ENCODE measurements around the gene CYBA. TPM values are rescaled to one million over a fixed set of nuclear protein-coding genes. Genes with fewer than 3 reads are reported as not detected.

Gene CYBA
- total RNA-seq, 1 experiment from 2014 or later, result 351 TPM

DNA sequence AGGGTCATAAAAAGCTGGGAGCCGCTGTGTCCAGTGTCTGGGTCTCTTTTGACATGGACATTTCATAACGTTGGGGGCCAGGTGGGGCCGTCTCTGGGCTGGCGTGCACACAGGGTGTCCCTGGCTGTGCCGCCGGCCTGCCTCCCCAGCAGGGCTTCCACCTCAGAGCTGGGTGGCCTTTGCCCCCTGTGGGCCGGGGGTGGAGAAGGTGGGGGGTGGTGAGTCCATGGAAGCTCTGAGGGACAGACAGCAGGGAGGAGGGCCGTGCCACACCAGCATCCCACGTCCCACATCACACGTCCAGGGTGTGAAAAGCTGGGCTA, 36.4 kb upstream of the CYBA start:
- Histone ChIP-seq H3K9me3 (no peaks in the 10 kb centered on the region), H3K4me1 (peaks cover 24% of the 10 kb centered on the region), H3K27me3 (replicated peaks; ENCODE audit: control insufficient read depth, insufficient read depth, low read length) (no peaks in the 10 kb centered on the region), H3K36me3 (ENCODE audit: control insufficient read depth, insufficient read depth, low read length) (no peaks in the 10 kb centered on the region), H3K4me3 (ENCODE audit: low read depth, low read length) (no peak overlapping the region)
- peak overlapping the region; percentile 78 for H3K4me3 Mint-ChIP-seq (ENCODE audit: unreplicated experiment)
- H3K27ac Mint-ChIP-seq (ENCODE audit: unreplicated experiment), result no peak overlapping the region
- H3K4me1 Mint-ChIP-seq (ENCODE audit: low read depth, unreplicated experiment), result peaks cover 13% of the 10 kb centered on the region
- ChIA-PET POLR2A (no interaction called here), CTCF (interaction anchor here (1.3 to 2.1 kb wide), 2 partner anchors 11 to 50 kb away, joined by 4 to 9 read pairs; no protein-coding TSS in a partner anchor)
- intact Hi-C loops (cut with micrococcal nuclease; ENCODE audit: unreplicated experiment), result no loop called here
- H3K9me3 Mint-ChIP-seq (ENCODE audit: unreplicated experiment), result no peaks in the 10 kb centered on the region
- TF ChIP-seq CTCF (IDR thresholded peaks at IDR 0.05; ENCODE audit: insufficient read depth in 1 of 2, low read depth in 1 of 2, low read length in 1 of 2, severe bottlenecking in 1 of 2, unreplicated experiment in 1 of 2), result no peak
- no TSS peak for BruUV-seq (replicated peaks)
- no peaks in the 10 kb centered on the region for H3K27me3 Mint-ChIP-seq (ENCODE audit: insufficient read depth, unreplicated experiment)
- H3K36me3 Mint-ChIP-seq (ENCODE audit: insufficient read depth, unreplicated experiment), result peaks cover 9% of the 10 kb centered on the region
- DNase-seq, result no peak

- Histone ChIP-seq H3K4me3 (ENCODE audit: low read depth, low read length) (peak within 1 kb of the TSS; percentile 82), H3K36me3 (ENCODE audit: control insufficient read depth, insufficient read depth, low read length) (no peaks in the 10 kb centered on the region), H3K9me3 (no peaks in the 10 kb centered on the region), H3K27me3 (replicated peaks; ENCODE audit: control insufficient read depth, insufficient read depth, low read length) (no peaks in the 10 kb centered on the region), H3K4me1 (peaks cover 24% of the 10 kb centered on the region)
- no peak for TF ChIP-seq CTCF (IDR thresholded peaks at IDR 0.05; ENCODE audit: insufficient read depth in 1 of 2, low read depth in 1 of 2, low read length in 1 of 2, severe bottlenecking in 1 of 2, unreplicated experiment in 1 of 2)
- Mint-ChIP-seq H3K27me3 (ENCODE audit: insufficient read depth, unreplicated experiment) (no peaks in the 10 kb centered on the region), H3K9me3 (ENCODE audit: unreplicated experiment) (no peaks in the 10 kb centered on the region), H3K4me1 (ENCODE audit: low read depth, unreplicated experiment) (peaks cover 13% of the 10 kb centered on the region), H3K36me3 (ENCODE audit: insufficient read depth, unreplicated experiment) (peaks cover 9% of the 10 kb centered on the region), H3K4me3 (ENCODE audit: unreplicated experiment) (peak within 1 kb of the TSS; percentile 78), H3K27ac (ENCODE audit: unreplicated experiment) (no peak within 1 kb of the TSS)
- intact Hi-C loops (cut with micrococcal nuclease; ENCODE audit: unreplicated experiment), result loop anchor here (1.0 kb wide), 1 partner anchor 23 kb away; the partner anchor contains the start of gene MVD
- POLR2A ChIA-PET, result no interaction called here
- CTCF ChIA-PET, result interaction anchor here (0.6 to 2.1 kb wide), 5 partner anchors 24 to 1236 kb away, joined by 3 to 9 read pairs (median 3); partner anchors contain the start of gene MVD
- peak; percentile 92 to 98 for DNase-seq
- TSS peak; percentile 51 for BruUV-seq (replicated peaks)
Measured at GRCh38 chr16:88686439-88687253, 35.8 kb upstream of the CYBA start, which contains the start of gene SNAI3. TSS of gene SNAI3 (minus strand) at chr16:88686507. CDS start at chr16:88686406, 101 bp downstream.

- Histone ChIP-seq H3K9me3 (no peaks in the 10 kb centered on the region), H3K4me3 (ENCODE audit: low read depth, low read length) (peak overlapping the region; percentile 82), H3K27me3 (replicated peaks; ENCODE audit: control insufficient read depth, insufficient read depth, low read length) (no peaks in the 10 kb centered on the region), H3K4me1 (peaks cover 24% of the 10 kb centered on the region), H3K36me3 (ENCODE audit: control insufficient read depth, insufficient read depth, low read length) (no peaks in the 10 kb centered on the region)
- H3K36me3 Mint-ChIP-seq (ENCODE audit: insufficient read depth, unreplicated experiment), result peaks cover 13% of the 10 kb centered on the region
- no peak overlapping the region for H3K27ac Mint-ChIP-seq (ENCODE audit: unreplicated experiment)
- DNase-seq, result peak; percentile 79 to 82
- TF ChIP-seq CTCF (IDR thresholded peaks at IDR 0.05; ENCODE audit: insufficient read depth in 1 of 2, low read depth in 1 of 2, low read length in 1 of 2, severe bottlenecking in 1 of 2, unreplicated experiment in 1 of 2), result no peak
- no TSS peak for BruUV-seq (replicated peaks)
- CTCF ChIA-PET, result interaction anchor here (0.6 to 1.3 kb wide), 4 partner anchors 23 to 1237 kb away, joined by 3 to 5 read pairs (median 3); partner anchors contain the start of gene MVD
- intact Hi-C loops (cut with micrococcal nuclease; ENCODE audit: unreplicated experiment), result loop anchor here (1.0 kb wide), 1 partner anchor 23 kb away; the partner anchor contains the start of gene MVD
- no peaks in the 10 kb centered on the region for H3K27me3 Mint-ChIP-seq (ENCODE audit: insufficient read depth, unreplicated experiment)
- peak overlapping the region; percentile 78 for H3K4me3 Mint-ChIP-seq (ENCODE audit: unreplicated experiment)
- H3K9me3 Mint-ChIP-seq (ENCODE audit: unreplicated experiment), result no peaks in the 10 kb centered on the region
- POLR2A ChIA-PET, result no interaction called here
- H3K4me1 Mint-ChIP-seq (ENCODE audit: low read depth, unreplicated experiment), result peaks cover 13% of the 10 kb centered on the region
Measured at GRCh38 chr16:88686062-88686438, 35.2 kb upstream of the CYBA start.
